PC-3 (cell line): Measurements from ENCODE around the gene DLST. TPM values are rescaled to one million over a fixed set of nuclear protein-coding genes. Genes with fewer than 3 reads are reported as not detected.

ENCODE experiments used
- ATAC-seq: fragments of 200-7000 bp; cut with Tn5 transposase; 2 replicates; pipeline ENCODE4 v1.9.1; 2020; ENCODE audit warnings: mild to moderate bottlenecking, moderate library complexity
- BruUV-seq: library from RNA; stranded (reverse); fragments of 400-500 nt; replicated peaks from 2 replicates; lab custom pipeline; 2021; lab: Mats Ljungman, UMichigan
- CTCF ChIA-PET: fragments of 300-600 bp; sonication (Branson Sonifier 250); formaldehyde crosslinking; loops from one replicate; lab custom pipeline; 2022; ENCODE audit warnings: antibody characterized with exemption; lab: Charles Lee
- POLR2A ChIA-PET: fragments of 300-600 bp; sonication (Branson Sonifier 250); formaldehyde crosslinking; loops from one replicate; lab custom pipeline; 2022; ENCODE audit warnings: antibody characterized with exemption; ENCODE audit not compliant: unreplicated experiment; lab: Charles Lee
- DNase-seq: peaks from one replicate; pipeline ENCODE4 v3.0.0-alpha.2; 2015
- H2AFZ ChIP-seq: fragments of 300-600 bp; sonication (generic); 2 replicates; pipeline ENCODE4 v1.6.0; 2016; ENCODE audit warnings: antibody characterized with exemption, low read length
- H3F3A ChIP-seq: fragments of 300-600 bp; sonication (generic); one replicate; pipeline ENCODE4 v1.6.0; 2017; ENCODE audit warnings: antibody characterized with exemption, low read length, control low read depth, mild to moderate bottlenecking; ENCODE audit not compliant: unreplicated experiment
- H3K27ac ChIP-seq: fragments of 300-600 bp; sonication (generic); 2 replicates; pipeline ENCODE4 v1.5.1; 2016; ENCODE audit warnings: mild to moderate bottlenecking, low read length
- H3K27me3 ChIP-seq: fragments of 300-600 bp; sonication (generic); 2 replicates; pipeline ENCODE4 v1.6.1; 2016; ENCODE audit warnings: low read length, mixed read lengths
- H3K36me3 ChIP-seq: fragments of 300-600 bp; sonication (generic); 2 replicates; pipeline ENCODE4 v1.6.1; 2016; ENCODE audit warnings: low read depth, mixed run types, low read length, mixed read lengths
- H3K4me1 ChIP-seq: fragments of 300-600 bp; sonication (generic); 2 replicates; pipeline ENCODE4 v1.5.1; 2016; ENCODE audit warnings: low read length; ENCODE audit not compliant: insufficient read depth
- H3K4me2 ChIP-seq: fragments of 300-600 bp; sonication (generic); 2 replicates; pipeline ENCODE4 v1.6.0; 2016; ENCODE audit warnings: low read length
- H3K4me3 ChIP-seq: fragments of 300-600 bp; sonication (generic); 2 replicates; pipeline ENCODE4 v1.5.1; 2016; ENCODE audit warnings: mild to moderate bottlenecking, low read length, mixed read lengths
- H3K79me2 ChIP-seq: fragments of 300-600 bp; sonication (generic); 2 replicates; pipeline ENCODE4 v1.6.1; 2017; ENCODE audit warnings: low read length, mixed read lengths
- H3K9ac ChIP-seq: fragments of 300-600 bp; sonication (generic); 2 replicates; pipeline ENCODE4 v1.6.0; 2016; ENCODE audit warnings: mild to moderate bottlenecking, low read length
- H3K9me2 ChIP-seq: fragments of 300-600 bp; sonication (generic); replicated peaks from 2 replicates; pipeline ENCODE4 v1.6.1; 2016; ENCODE audit warnings: mixed run types, low read length, mixed read lengths
- H3K9me3 ChIP-seq: fragments of 300-600 bp; sonication (generic); 2 replicates; pipeline ENCODE4 v1.6.1; 2016; ENCODE audit warnings: low read length, mixed read lengths
- H4K20me1 ChIP-seq: fragments of 300-600 bp; sonication (generic); 2 replicates; pipeline ENCODE4 v1.6.1; 2016; ENCODE audit warnings: low read length, mixed read lengths
- EZH2 ChIP-seq: fragments of 300-600 bp; sonication (generic); IDR thresholded peaks from one replicate; pipeline ENCODE4 v1.6.1; 2017; ENCODE audit warnings: antibody characterized with exemption, mild to moderate bottlenecking, low read length; ENCODE audit not compliant: unreplicated experiment
- EZH2phosphoT487 ChIP-seq: fragments of 300-600 bp; sonication (generic); IDR thresholded peaks from 2 replicates; pipeline ENCODE4 v1.6.1; 2018; ENCODE audit warnings: mild to moderate bottlenecking, antibody characterized with exemption, low read length, borderline replicate concordance
- intact Hi-C: fragments of 100-400 bp; cut with micrococcal nuclease; formaldehyde crosslinking; loops from 2 replicates; pipeline ENCODE4 v1.9.0; 2023
- total RNA-seq: library from RNA; depleted of rRNA; stranded (reverse); fragments of >200 nt; gene quantifications from 2 replicates; pipeline ENCODE4 v1.2.3, GENCODE V29; 2014
- TF ChIP-seq, protein P1 (sequence below): fragments of 300-600 bp; sonication (generic); conservative IDR thresholded peaks from 2 replicates; pipeline ENCODE4 v1.5.1; 2017; ENCODE audit warnings: antibody characterized with exemption, low read depth, mild to moderate bottlenecking, low read length

Gene DLST
- total RNA-seq, 1 experiment from 2014 or later, result 56.9 TPM

DNA sequence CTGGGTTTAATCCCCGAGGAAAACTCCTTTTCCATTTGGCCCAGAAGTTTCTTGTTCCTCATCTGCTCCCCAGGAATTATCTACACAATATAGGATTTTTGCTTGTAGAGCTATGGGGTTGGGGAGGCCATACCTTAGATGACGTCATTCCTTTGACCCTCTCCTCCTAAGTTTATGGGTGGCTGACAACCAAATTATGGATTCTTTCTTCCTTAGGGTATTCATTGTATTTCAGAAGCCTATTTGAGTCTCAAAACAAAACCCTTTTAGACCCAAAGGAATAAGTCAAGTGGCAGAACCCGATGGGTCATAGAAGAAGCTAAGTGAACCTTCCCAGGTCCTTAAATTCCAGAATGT lies 20.0 kb upstream of the DLST start:
- H3K9me3 ChIP-seq, result no peaks in the 10 kb centered on the region
- H3K27me3 ChIP-seq, result no peaks in the 10 kb centered on the region; the same call in 1 of the 2 replicates
- TF ChIP-seq EZH2phosphoT487 (no peak), EZH2 (no peak)
- TF ChIP-seq, protein P1, sequence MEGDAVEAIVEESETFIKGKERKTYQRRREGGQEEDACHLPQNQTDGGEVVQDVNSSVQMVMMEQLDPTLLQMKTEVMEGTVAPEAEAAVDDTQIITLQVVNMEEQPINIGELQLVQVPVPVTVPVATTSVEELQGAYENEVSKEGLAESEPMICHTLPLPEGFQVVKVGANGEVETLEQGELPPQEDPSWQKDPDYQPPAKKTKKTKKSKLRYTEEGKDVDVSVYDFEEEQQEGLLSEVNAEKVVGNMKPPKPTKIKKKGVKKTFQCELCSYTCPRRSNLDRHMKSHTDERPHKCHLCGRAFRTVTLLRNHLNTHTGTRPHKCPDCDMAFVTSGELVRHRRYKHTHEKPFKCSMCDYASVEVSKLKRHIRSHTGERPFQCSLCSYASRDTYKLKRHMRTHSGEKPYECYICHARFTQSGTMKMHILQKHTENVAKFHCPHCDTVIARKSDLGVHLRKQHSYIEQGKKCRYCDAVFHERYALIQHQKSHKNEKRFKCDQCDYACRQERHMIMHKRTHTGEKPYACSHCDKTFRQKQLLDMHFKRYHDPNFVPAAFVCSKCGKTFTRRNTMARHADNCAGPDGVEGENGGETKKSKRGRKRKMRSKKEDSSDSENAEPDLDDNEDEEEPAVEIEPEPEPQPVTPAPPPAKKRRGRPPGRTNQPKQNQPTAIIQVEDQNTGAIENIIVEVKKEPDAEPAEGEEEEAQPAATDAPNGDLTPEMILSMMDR, result no peak
- DNase-seq (no peak), ATAC-seq (no peak)
- H3K4me2 ChIP-seq, result no peak overlapping the region
- no peaks in the 10 kb centered on the region for H3K36me3 ChIP-seq
- no peak overlapping the region for H3K27ac ChIP-seq
- intact Hi-C loops, result loop anchor here (1.0 to 2.0 kb wide), 3 partner anchors 21 to 227 kb away; no protein-coding TSS in a partner anchor
- no peaks in the 10 kb centered on the region for H3K4me1 ChIP-seq
- H3F3A ChIP-seq, result no peaks in the 10 kb centered on the region
- no peaks in the 10 kb centered on the region for H3K79me2 ChIP-seq
- H4K20me1 ChIP-seq, result no peaks in the 10 kb centered on the region
- CTCF ChIA-PET, result interaction anchor here (0.6 to 2.2 kb wide), 7 partner anchors 10 to 253 kb away, joined by 4 to 35 read pairs (median 4); no protein-coding TSS in a partner anchor
- no peak overlapping the region for H3K9ac ChIP-seq
- no peak overlapping the region for H3K4me3 ChIP-seq
- no peaks in the 10 kb centered on the region for H3K9me2 ChIP-seq
- BruUV-seq, result no TSS peak
- POLR2A ChIA-PET, result interaction anchor here (0.6 kb wide), 2 partner anchors 46 to 233 kb away, joined by 3 read pairs; no protein-coding TSS in a partner anchor
- H2AFZ ChIP-seq, result no peak overlapping the region

DNA sequence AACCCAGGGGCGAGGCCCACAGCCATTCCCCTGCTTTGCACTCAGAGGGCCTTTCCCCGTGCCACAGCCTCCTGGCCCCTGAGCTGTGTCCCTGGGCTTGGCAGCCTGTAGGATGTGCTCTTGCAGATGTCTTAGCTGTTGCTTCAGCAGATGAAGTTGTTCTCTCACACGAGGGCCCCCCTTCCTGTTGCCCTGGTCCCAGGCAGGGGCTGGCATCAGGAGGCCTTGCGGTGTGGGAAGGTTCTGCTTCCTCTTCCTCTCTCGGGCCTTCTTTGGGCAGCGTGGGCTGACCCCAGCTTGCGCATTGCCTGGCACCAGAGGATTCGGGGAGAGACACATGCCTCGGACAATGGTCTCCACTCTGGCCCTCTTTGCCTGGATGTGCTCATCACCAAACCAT lies 18.4 kb upstream of the DLST start:
- no peaks in the 10 kb centered on the region for H3K9me3 ChIP-seq
- no peaks in the 10 kb centered on the region for H3K79me2 ChIP-seq
- peaks cover 6% of the 10 kb centered on the region for H3K27me3 ChIP-seq
- DNase-seq (no peak), ATAC-seq (no peak)
- no peaks in the 10 kb centered on the region for H3K4me1 ChIP-seq
- no peaks in the 10 kb centered on the region for H3K36me3 ChIP-seq
- no TSS peak for BruUV-seq
- H3K9me2 ChIP-seq, result no peaks in the 10 kb centered on the region
- intact Hi-C loops, result no loop called here
- ChIA-PET CTCF (interaction anchor here (1.3 kb wide), 1 partner anchor 42 kb away, joined by 3 read pairs; no protein-coding TSS in a partner anchor), POLR2A (interaction anchor here (0.7 kb wide), 1 partner anchor 58 kb away, joined by 3 read pairs; no protein-coding TSS in a partner anchor)
- no peaks in the 10 kb centered on the region for H4K20me1 ChIP-seq
- H3K27ac ChIP-seq, result no peak overlapping the region
- TF ChIP-seq, protein P1, result no peak
- TF ChIP-seq EZH2phosphoT487 (no peak), EZH2 (no peak)
- no peak overlapping the region for H2AFZ ChIP-seq
- no peak overlapping the region for H3K4me2 ChIP-seq
- H3K4me3 ChIP-seq, result no peak overlapping the region
- H3F3A ChIP-seq, result no peaks in the 10 kb centered on the region
- H3K9ac ChIP-seq, result no peak overlapping the region

DNA sequence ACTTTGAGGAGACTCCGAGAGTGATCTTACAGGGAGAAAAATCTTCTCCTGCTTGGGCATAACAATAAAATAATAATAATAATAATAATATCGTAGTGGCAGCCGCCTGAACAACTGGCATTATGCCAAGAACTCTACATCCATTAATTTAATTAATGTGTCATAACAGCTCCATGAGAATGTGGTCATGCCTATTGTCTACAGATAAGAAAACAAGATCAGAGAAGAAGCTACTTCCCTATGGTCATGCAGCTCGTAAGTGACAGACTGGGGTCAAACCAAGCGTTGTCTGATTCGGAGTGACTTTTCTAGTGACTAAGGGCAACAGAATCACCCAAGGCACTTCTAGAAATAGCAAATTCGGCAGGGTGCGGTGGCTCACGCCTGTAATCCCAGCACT lies 17.5 kb upstream of the DLST start:
- Histone ChIP-seq H3K9me3 (no peaks in the 10 kb centered on the region), H4K20me1 (no peaks in the 10 kb centered on the region), H3K4me2 (no peak overlapping the region), H3K27ac (no peak overlapping the region), H3K9ac (no peak overlapping the region), H3K4me1 (no peaks in the 10 kb centered on the region), H3K36me3 (no peaks in the 10 kb centered on the region), H3K79me2 (no peaks in the 10 kb centered on the region), H3K9me2 (no peaks in the 10 kb centered on the region), H2AFZ (no peak overlapping the region), H3K4me3 (no peak overlapping the region), H3K27me3 (peaks cover 6% of the 10 kb centered on the region), H3F3A (no peaks in the 10 kb centered on the region)
- no TSS peak for BruUV-seq
- no peak for ATAC-seq
- ChIA-PET POLR2A (interaction anchor here (0.7 kb wide), 1 partner anchor 42 kb away, joined by 4 read pairs; no protein-coding TSS in a partner anchor), CTCF (interaction anchor here (1.3 kb wide), 1 partner anchor 41 kb away, joined by 3 read pairs; no protein-coding TSS in a partner anchor)
- TF ChIP-seq EZH2phosphoT487 (no peak), EZH2 (no peak)
- TF ChIP-seq, protein P1, result no peak
- DNase-seq, result peak; percentile 23
- intact Hi-C loops, result no loop called here
